Stimulated activated CD8-positive, alpha-beta memory T cell treated with anti-CD3 and anti-CD28 coated beads, Interleukin-4, amount 100 ng/mL, for 48 hours (primary cell): ENCODE results near the gene CEBPB.
"Not testable (repeated sequence)": the region's sequence is repeated elsewhere in the genome, so short reads cannot be mapped to it uniquely, and the experiment has no call there.

Experiments used
- DNase-seq: peaks from one replicate; pipeline ENCODE4 v3.0.0-alpha.2; 2020

CEBPB gene

GRCh38 chr20:50170549-50171220, 19.9 kb upstream of the CEBPB start:
- DNase-seq, result no peak

- no peak for DNase-seq
Measured at GRCh38 chr20:50172347-50173013, 18.1 kb upstream of the CEBPB start.

- DNase-seq, result no peak
Measured at GRCh38 chr20:50174456-50174855, 16.2 kb upstream of the CEBPB start.

- DNase-seq, result no peak
Measured at GRCh38 chr20:50175938-50176933, 14.4 kb upstream of the CEBPB start.

- not testable (repeated sequence) for DNase-seq
Measured at GRCh38 chr20:50178672-50179071, 12.0 kb upstream of the CEBPB start.

- DNase-seq, result no peak
Measured at GRCh38 chr20:50181344-50181743, 9.3 kb upstream of the CEBPB start.

GRCh38 chr20:50182346-50182745, 8.3 kb upstream of the CEBPB start:
- DNase-seq, result no peak

- no peak for DNase-seq
Measured at GRCh38 chr20:50185426-50185825, 5.2 kb upstream of the CEBPB start.

- DNase-seq, result peak; percentile 100
Measured at GRCh38 chr20:50186151-50186885, 4.3 kb upstream of the CEBPB start.

- DNase-seq, result no peak
Measured at GRCh38 chr20:50186987-50187402, 3.6 kb upstream of the CEBPB start.

GRCh38 chr20:50187403-50188051, 3.1 kb upstream of the CEBPB start:
- no peak for DNase-seq

GRCh38 chr20:50188287-50188688, 2.3 kb upstream of the CEBPB start:
- no peak for DNase-seq

- no peak for DNase-seq
Measured at GRCh38 chr20:50188879-50189680, 1.6 kb upstream of the CEBPB start.

GRCh38 chr20:50189681-50190250, 864 bp upstream of the CEBPB start:
- peak; percentile 60 for DNase-seq

GRCh38 chr20:50191065-50191543, 474 bp downstream of the CEBPB start:
- DNase-seq, result peak; percentile 73

- no peak for DNase-seq
Measured at GRCh38 chr20:50191544-50192363, 1.1 kb downstream of the CEBPB start.

GRCh38 chr20:50192364-50193198, 2.0 kb downstream of the CEBPB start:
- peak; percentile 88 for DNase-seq

GRCh38 chr20:50193199-50193835, 2.7 kb downstream of the CEBPB start:
- no peak for DNase-seq
